Osteocyte (in vitro differentiated cells): ENCODE data around the gene EMSY. TPM values are rescaled to one million over a fixed set of nuclear protein-coding genes. Genes with fewer than 3 reads are reported as not detected.

Experiments
- DNase-seq: peaks from one replicate; pipeline ENCODE4 v3.0.0; 2021; ENCODE audit warnings: mixed read lengths; ENCODE audit not compliant: unreplicated experiment; ENCODE audit errors: extremely low spot score
- H3K27ac Mint-ChIP-seq: one replicate; pipeline ENCODE4 v1.8.0; 2021; ENCODE audit warnings: mild to moderate bottlenecking, mixed read lengths; ENCODE audit not compliant: unreplicated experiment
- H3K27me3 Mint-ChIP-seq: one replicate; pipeline ENCODE4 v1.8.0; 2021; ENCODE audit warnings: mixed read lengths; ENCODE audit not compliant: unreplicated experiment
- H3K36me3 Mint-ChIP-seq: one replicate; pipeline ENCODE4 v1.8.0; 2021; ENCODE audit warnings: mixed read lengths; ENCODE audit not compliant: unreplicated experiment
- H3K4me1 Mint-ChIP-seq: one replicate; pipeline ENCODE4 v1.8.0; 2021; ENCODE audit warnings: mixed read lengths; ENCODE audit not compliant: unreplicated experiment
- H3K4me3 Mint-ChIP-seq: one replicate; pipeline ENCODE4 v1.8.0; 2021; ENCODE audit warnings: mild to moderate bottlenecking, moderate library complexity, mixed read lengths; ENCODE audit not compliant: unreplicated experiment
- H3K9me3 Mint-ChIP-seq: one replicate; pipeline ENCODE4 v1.8.0; 2021; ENCODE audit warnings: mixed read lengths; ENCODE audit not compliant: unreplicated experiment
- total RNA-seq: library from RNA; stranded (reverse); gene quantifications from 2 replicates; pipeline ENCODE4 v1.2.1, GENCODE V29; 2021
- TF ChIP-seq, protein P1 (sequence below): fragments of 200-600 bp; sonication (generic); IDR thresholded peaks from 2 replicates; pipeline ENCODE4 v1.5.0; 2021; ENCODE audit warnings: antibody characterized with exemption, mild to moderate bottlenecking, moderate library complexity

The EMSY gene
- total RNA-seq, 1 donor from 2014 or later, result 23.8 TPM

- Mint-ChIP-seq H3K9me3 (no peaks in the 10 kb centered on the region), H3K27me3 (no peaks in the 10 kb centered on the region), H3K4me1 (peaks cover 31% of the 10 kb centered on the region), H3K27ac (no peak overlapping the region), H3K36me3 (peaks cover 9% of the 10 kb centered on the region), H3K4me3 (no peak overlapping the region)
- no peak for DNase-seq
- TF ChIP-seq, protein P1, sequence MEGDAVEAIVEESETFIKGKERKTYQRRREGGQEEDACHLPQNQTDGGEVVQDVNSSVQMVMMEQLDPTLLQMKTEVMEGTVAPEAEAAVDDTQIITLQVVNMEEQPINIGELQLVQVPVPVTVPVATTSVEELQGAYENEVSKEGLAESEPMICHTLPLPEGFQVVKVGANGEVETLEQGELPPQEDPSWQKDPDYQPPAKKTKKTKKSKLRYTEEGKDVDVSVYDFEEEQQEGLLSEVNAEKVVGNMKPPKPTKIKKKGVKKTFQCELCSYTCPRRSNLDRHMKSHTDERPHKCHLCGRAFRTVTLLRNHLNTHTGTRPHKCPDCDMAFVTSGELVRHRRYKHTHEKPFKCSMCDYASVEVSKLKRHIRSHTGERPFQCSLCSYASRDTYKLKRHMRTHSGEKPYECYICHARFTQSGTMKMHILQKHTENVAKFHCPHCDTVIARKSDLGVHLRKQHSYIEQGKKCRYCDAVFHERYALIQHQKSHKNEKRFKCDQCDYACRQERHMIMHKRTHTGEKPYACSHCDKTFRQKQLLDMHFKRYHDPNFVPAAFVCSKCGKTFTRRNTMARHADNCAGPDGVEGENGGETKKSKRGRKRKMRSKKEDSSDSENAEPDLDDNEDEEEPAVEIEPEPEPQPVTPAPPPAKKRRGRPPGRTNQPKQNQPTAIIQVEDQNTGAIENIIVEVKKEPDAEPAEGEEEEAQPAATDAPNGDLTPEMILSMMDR, result no peak
Observed at GRCh38 chr11:76513654-76514034, 68.8 kb downstream of the EMSY start.

- Mint-ChIP-seq H3K4me3 (no peak overlapping the region), H3K9me3 (no peaks in the 10 kb centered on the region)
- TF ChIP-seq, protein P1, result no peak
Observed at GRCh38 chr11:76515494-76515893, 70.7 kb downstream of the EMSY start.

DNA sequence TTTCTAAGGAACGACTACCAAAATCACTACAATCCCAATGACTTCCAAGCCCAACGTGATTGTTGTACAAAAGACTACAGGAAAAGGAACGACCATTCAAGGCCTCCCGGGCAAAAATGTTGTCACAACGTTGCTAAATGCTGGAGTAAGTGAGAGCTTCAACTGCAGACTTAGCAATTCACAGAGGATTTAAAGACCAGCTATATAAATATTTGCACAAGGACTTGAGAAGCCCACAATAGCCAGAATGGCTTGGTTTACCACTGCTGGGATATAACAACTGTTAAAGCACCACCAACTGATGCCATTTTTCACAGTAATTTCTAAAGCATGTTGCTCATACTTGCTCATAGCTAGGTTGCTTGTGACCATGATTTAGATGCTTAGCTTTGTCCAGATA is 78.3 kb downstream of the EMSY start:
- TF ChIP-seq, protein P1, result no peak
- Mint-ChIP-seq H3K4me3 (peak overlapping the region; percentile 22), H3K27me3 (no peaks in the 10 kb centered on the region), H3K4me1 (peaks cover 21% of the 10 kb centered on the region), H3K9me3 (no peaks in the 10 kb centered on the region), H3K36me3 (peaks cover 24% of the 10 kb centered on the region), H3K27ac (peak overlapping the region; percentile 52)
- no peak for DNase-seq

More at GRCh38 chr11:76515494-76515893, 70.7 kb downstream of the EMSY start:
- DNase-seq, result no peak
- Mint-ChIP-seq H3K36me3 (peaks cover 9% of the 10 kb centered on the region), H3K27ac (no peak overlapping the region), H3K4me1 (peaks cover 28% of the 10 kb centered on the region), H3K27me3 (no peaks in the 10 kb centered on the region)

DNA sequence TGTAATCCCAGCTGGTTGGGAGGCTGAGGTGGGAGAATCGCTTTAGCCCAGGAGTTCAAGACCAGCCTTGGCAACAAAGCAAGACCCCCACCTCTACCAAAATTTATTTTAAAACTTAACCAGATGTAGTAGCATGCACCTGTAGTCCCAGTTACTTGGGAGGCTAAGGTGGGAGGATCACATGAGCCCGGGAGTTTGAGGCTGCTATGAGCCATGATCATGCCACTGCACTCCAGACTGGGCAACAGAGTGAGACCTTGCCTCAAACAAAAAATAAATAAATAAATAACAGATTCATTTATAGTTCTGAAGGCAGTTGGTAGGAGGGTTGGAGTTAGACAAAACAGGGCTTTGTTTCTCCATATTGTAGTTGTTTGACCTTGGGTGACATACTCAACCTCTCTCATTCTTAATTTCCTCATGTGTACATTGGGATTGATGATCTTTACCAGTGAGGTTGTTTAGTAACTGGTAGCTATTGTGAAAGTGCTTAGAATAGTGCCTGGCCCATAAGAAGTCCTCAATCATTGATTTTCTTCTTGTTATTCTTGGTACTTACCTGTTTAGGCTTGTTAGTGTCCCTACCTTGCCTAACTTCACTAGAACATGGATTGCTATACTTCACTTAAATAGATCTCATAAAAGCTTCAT is 79.1 kb downstream of the EMSY start:
- H3K27me3 Mint-ChIP-seq, result no peaks in the 10 kb centered on the region
- TF ChIP-seq, protein P1, result no peak
- peaks cover 32% of the 10 kb centered on the region for H3K36me3 Mint-ChIP-seq
- no peak for DNase-seq
- no peaks in the 10 kb centered on the region for H3K9me3 Mint-ChIP-seq
- H3K27ac Mint-ChIP-seq, result no peak overlapping the region
- H3K4me1 Mint-ChIP-seq, result peaks cover 21% of the 10 kb centered on the region
- no peak overlapping the region for H3K4me3 Mint-ChIP-seq

GRCh38 chr11:76524461-76524860 is 79.6 kb downstream of the EMSY start:
- Mint-ChIP-seq H3K4me1 (peaks cover 21% of the 10 kb centered on the region), H3K27me3 (no peaks in the 10 kb centered on the region), H3K27ac (no peak overlapping the region), H3K9me3 (no peaks in the 10 kb centered on the region), H3K36me3 (peaks cover 37% of the 10 kb centered on the region), H3K4me3 (no peak overlapping the region)
- no peak for DNase-seq
- TF ChIP-seq, protein P1, result no peak
